Measurements from ENCODE around the gene PLXNB2.

- TF ChIP-seq CTCF (IDR thresholded peaks at IDR 0.05) = no peak
- TF ChIP-seq POLR2A (IDR thresholded peaks at IDR 0.05) = no peak
Observed at GRCh38 chr22:50272044-50272802, 35.2 kb downstream of the PLXNB2 start.
